Measurements from ENCODE around the gene MYH9. TPM values are rescaled to one million over a fixed set of nuclear protein-coding genes. Genes with fewer than 3 reads are reported as not detected.
A peak's percentile ranks its signal among the peaks of the same experiment; 100 is the strongest.

Gene MYH9
- total RNA-seq, 1 experiment from 2014 or later = 758 TPM

DNA sequence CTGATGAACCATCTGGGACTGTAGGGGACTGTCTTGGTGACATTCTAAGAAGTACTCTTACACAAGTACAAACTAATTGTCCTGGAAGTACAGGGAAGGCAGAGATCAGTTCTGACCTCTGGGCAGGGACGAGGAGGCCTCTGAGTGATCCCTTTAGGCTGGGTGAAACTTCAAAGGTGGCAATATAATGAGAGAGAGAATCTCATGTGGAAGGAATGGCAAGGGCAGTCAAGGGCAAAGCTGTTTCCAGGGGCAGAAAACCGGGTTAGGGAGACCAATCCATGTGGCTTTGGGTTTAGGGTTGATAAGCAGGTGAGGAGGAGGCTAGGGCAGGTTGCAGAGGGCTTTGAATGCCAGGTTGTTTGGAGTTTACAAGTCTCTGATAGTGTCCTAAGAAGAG, 21.3 kb upstream of the MYH9 start:
- Histone ChIP-seq H3K27me3 (ENCODE audit: insufficient read depth, low read depth) (no peaks in the 10 kb centered on the region), H3K4me2 (peak overlapping the region; percentile 75), H3F3A (ENCODE audit: insufficient read depth, low read depth) (peaks cover 75% of the 10 kb centered on the region), H4K20me1 (ENCODE audit: insufficient read depth) (no peaks in the 10 kb centered on the region), H3K9me2 (ENCODE audit: insufficient read depth) (no peaks in the 10 kb centered on the region), H3K79me2 (ENCODE audit: low read depth) (0 out of 2 replicates have a peak, but pooled peaks cover 6% of the 10 kb centered on the region), H3K9me3 (ENCODE audit: insufficient read depth, low read depth) (no peaks in the 10 kb centered on the region), H2AFZ (no peak overlapping the region), H3K4me1 (replicated peaks; ENCODE audit: insufficient read depth) (peaks cover 80% of the 10 kb centered on the region), H3K27ac (peak overlapping the region; percentile 89), H3K36me3 (ENCODE audit: low read depth) (no peaks in the 10 kb centered on the region), H3K4me3 (peak overlapping the region; percentile 43; the same call in 1 of the 2 replicates)
- ChIA-PET CTCF (no interaction called here), POLR2A (ENCODE audit: unreplicated experiment) (no interaction called here)
- BruUV-seq (replicated peaks) = no TSS peak
- intact Hi-C loops (cut with micrococcal nuclease; ENCODE audit: unreplicated experiment) = no loop called here
- TF ChIP-seq EZH2 (IDR thresholded peaks at IDR 0.05; ENCODE audit: low read depth) = no peak
- TF ChIP-seq, protein P1, sequence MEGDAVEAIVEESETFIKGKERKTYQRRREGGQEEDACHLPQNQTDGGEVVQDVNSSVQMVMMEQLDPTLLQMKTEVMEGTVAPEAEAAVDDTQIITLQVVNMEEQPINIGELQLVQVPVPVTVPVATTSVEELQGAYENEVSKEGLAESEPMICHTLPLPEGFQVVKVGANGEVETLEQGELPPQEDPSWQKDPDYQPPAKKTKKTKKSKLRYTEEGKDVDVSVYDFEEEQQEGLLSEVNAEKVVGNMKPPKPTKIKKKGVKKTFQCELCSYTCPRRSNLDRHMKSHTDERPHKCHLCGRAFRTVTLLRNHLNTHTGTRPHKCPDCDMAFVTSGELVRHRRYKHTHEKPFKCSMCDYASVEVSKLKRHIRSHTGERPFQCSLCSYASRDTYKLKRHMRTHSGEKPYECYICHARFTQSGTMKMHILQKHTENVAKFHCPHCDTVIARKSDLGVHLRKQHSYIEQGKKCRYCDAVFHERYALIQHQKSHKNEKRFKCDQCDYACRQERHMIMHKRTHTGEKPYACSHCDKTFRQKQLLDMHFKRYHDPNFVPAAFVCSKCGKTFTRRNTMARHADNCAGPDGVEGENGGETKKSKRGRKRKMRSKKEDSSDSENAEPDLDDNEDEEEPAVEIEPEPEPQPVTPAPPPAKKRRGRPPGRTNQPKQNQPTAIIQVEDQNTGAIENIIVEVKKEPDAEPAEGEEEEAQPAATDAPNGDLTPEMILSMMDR (conservative IDR thresholded peaks at IDR 0.05) = no peak
- peak in 1 of 2 experiments; percentile 17 for DNase-seq

DNA sequence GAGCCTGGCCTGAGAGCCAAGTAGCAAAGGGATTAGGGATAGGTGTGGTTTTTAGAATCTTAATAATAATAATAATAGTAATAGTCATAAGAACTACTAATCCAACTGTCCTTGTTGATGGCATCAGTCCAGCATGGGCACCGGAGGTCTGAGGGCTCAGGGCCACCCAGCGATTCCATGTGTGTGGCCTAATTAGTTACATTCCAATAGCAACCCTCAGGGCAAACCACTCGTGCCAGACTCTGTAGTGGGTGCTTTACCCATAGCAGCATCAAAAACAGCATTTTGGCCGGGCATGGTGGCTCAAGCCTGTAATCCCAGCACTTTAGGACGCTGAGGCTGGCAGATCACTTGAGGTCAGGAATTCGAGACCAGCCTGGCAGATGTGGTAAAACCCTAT, 19.0 kb upstream of the MYH9 start:
- ChIA-PET CTCF (interaction anchor here (0.6 kb wide), 1 partner anchor 63 kb away, joined by 6 read pairs; no protein-coding TSS in a partner anchor), POLR2A (ENCODE audit: unreplicated experiment) (no interaction called here)
- Histone ChIP-seq H3K9me2 (ENCODE audit: insufficient read depth) (no peaks in the 10 kb centered on the region), H3K79me2 (ENCODE audit: low read depth) (0 out of 2 replicates have a peak, but pooled peaks cover 5% of the 10 kb centered on the region), H2AFZ (no peak overlapping the region), H3K4me1 (replicated peaks; ENCODE audit: insufficient read depth) (peaks cover 67% of the 10 kb centered on the region), H3K27ac (0 out of 2 replicates have a peak overlapping the region, but pooled peaks have one; percentile 81), H3K9me3 (ENCODE audit: insufficient read depth, low read depth) (no peaks in the 10 kb centered on the region), H3K36me3 (ENCODE audit: low read depth) (no peaks in the 10 kb centered on the region), H3K4me3 (no peak overlapping the region), H3F3A (ENCODE audit: insufficient read depth, low read depth) (peaks cover 65% of the 10 kb centered on the region), H3K4me2 (no peak overlapping the region), H4K20me1 (ENCODE audit: insufficient read depth) (no peaks in the 10 kb centered on the region), H3K27me3 (ENCODE audit: insufficient read depth, low read depth) (no peaks in the 10 kb centered on the region)
- intact Hi-C loops (cut with micrococcal nuclease; ENCODE audit: unreplicated experiment) = no loop called here
- BruUV-seq (replicated peaks) = no TSS peak
- DNase-seq = no peak
- no peak for TF ChIP-seq EZH2 (IDR thresholded peaks at IDR 0.05; ENCODE audit: low read depth)
- TF ChIP-seq, protein P1 (conservative IDR thresholded peaks at IDR 0.05) = no peak

DNA sequence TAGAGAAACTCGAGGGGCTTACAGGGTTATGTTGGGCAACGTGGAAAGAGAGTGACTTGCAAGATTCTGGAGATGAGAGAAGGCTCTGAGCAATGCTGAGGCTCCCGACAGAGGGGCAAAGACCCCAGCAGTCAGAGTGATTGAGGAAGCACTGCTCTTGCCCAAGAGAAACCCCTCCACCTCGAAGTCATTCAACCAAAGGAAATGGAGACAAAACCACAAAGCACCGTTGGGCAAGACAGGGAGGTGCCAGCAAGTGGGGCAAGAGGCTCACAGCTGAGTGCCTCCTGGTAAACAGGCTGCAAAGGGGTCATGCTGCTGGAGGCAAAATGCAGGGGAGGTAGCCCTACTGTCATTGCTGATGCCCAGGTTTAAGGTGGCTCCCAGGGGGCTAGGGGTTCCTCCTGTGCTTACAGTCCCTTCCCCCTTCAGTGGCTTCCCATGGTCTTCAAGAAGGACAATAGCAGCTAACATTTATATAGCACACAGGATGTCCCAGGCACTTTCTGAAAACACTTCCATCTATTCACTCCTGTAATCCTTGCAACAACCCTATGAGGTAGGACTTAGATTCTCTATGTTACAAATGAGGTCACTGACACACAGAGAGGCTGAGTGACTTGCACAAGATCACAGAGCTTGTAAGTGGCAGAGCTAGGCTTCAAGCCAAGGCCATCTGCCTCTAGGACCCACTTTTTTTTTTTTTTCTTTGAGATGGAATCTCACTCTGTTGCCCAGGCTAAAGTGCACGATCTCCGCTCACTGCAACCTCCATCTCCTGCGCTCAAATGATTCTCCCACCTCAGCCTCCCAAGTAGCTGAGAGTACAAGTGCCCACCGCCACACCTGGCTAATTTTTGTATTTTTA, 18.1 kb upstream of the MYH9 start:
- TF ChIP-seq EZH2 (IDR thresholded peaks at IDR 0.05; ENCODE audit: low read depth) = no peak
- TF ChIP-seq, protein P1 (conservative IDR thresholded peaks at IDR 0.05) = no peak

More for the DNA sequence above, 18.1 kb upstream of the MYH9 start:
- H3F3A ChIP-seq (ENCODE audit: insufficient read depth, low read depth) = peaks cover 58% of the 10 kb centered on the region
- ChIA-PET POLR2A (ENCODE audit: unreplicated experiment) (interaction anchor here (0.5 kb wide), 1 partner anchor 29 kb away, joined by 3 read pairs; no protein-coding TSS in a partner anchor), CTCF (interaction anchor here (0.6 to 1.2 kb wide), 3 partner anchors 18 to 64 kb away, joined by 3 to 13 read pairs (median 6); partner anchors contain the start of gene MYH9)
- no peaks in the 10 kb centered on the region for H3K79me2 ChIP-seq (ENCODE audit: low read depth)
- peaks cover 59% of the 10 kb centered on the region for H3K4me1 ChIP-seq (replicated peaks; ENCODE audit: insufficient read depth)
- no TSS peak for BruUV-seq (replicated peaks)
- DNase-seq = peak; percentile 55 to 89
- no peaks in the 10 kb centered on the region for H3K9me3 ChIP-seq (ENCODE audit: insufficient read depth, low read depth)
- peak overlapping the region; percentile 71 for H3K4me2 ChIP-seq
- H3K36me3 ChIP-seq (ENCODE audit: low read depth) = no peaks in the 10 kb centered on the region
- no peaks in the 10 kb centered on the region for H3K27me3 ChIP-seq (ENCODE audit: insufficient read depth, low read depth)
- no peaks in the 10 kb centered on the region for H3K9me2 ChIP-seq (ENCODE audit: insufficient read depth)
- H3K27ac ChIP-seq = peak overlapping the region; percentile 81
- no peak overlapping the region; the same call in 1 of the 2 replicates for H3K4me3 ChIP-seq
- no peaks in the 10 kb centered on the region for H4K20me1 ChIP-seq (ENCODE audit: insufficient read depth)
- intact Hi-C loops (cut with micrococcal nuclease; ENCODE audit: unreplicated experiment) = no loop called here
- no peak overlapping the region for H2AFZ ChIP-seq
